GM18867 (cell line): ENCODE results near the gene CDC6.
A peak's percentile ranks its signal among the peaks of the same experiment; 100 is the strongest.

Source experiments
- ATAC-seq: cut with Tn5 transposase; IDR thresholded peaks from one replicate; pipeline ENCODE4 v1.9.1; 2021; ENCODE audit warnings: mild to moderate bottlenecking, moderate library complexity; ENCODE audit not compliant: unreplicated experiment

CDC6 gene

DNA sequence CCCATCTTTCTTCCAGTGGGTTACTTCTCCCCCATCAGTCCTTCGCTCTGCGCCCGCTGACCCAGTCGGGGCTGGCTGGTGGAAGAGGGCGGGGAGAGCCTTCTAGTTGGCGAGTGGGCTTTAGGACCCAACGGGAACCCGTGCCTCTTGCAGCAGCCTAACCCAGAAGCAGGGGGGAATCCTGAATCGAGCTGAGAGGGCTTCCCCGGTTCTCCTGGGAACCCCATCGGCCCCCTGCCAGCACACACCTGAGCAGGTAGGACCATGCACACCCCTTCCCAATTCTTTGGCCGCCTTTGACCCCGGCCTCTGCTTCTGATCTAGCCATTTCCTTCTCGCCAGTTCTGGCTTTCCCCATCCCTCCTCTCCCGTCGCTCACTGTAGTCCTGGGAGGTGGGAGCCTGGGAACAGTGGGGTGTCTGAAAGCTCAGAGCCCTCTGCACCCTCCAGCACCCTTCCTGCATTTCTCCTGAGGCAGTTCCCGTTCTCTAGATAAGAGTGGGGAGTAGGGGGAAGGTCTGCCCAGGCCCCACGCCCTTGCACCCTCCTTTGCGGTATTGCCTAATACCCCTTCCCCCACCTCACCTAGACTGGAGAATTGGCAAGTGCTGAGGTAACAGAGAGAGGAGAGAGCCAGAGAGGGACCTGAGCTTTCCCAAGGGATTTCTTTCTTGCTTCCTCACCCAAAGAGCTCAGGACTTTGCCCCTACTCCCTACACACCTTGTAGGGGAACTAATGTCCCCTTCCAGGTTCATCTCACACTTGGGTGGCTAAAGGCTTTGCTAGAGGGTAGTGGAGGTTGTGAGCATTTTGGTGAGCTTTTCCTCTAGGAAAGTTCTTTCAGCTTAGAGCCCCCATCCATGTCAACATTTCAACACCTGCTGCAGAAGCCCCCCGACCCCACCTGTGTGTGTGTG is 21.6 kb downstream of the CDC6 start, which contains the start of gene RARA:
Gene RARA (plus strand): TSS at position 150 of the 918 bp plus-strand sequence. CDS start 22,039 bp downstream, outside the sequence.
- ATAC-seq = no peak

DNA sequence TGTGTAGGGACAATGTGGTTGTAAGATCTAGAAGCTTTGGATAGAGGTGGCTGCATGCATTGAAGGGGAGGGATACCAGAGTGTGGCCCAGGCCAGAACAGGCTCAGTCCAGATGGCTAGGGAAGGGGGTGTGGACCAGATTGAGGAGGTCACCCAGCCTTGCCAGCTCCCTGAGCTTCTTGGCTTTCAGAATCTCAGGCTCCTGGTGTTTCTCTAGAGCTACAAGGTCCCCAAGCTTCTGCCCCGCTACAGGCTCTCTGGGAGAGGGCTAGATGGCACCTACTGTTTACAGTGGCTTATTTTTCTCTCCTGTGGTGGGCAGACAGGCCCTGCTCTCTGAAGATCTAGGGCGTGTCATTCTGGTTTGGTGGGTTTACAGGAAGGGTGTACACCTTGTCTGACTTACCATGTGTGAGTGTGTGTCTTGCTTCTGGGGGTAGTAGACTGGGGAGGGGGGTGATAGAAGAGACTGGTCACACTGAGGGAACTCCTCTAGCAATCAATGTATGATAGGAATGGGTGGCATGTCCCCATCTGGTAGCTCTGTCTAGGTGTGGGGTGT is 22.4 kb downstream of the CDC6 start:
- ATAC-seq = no peak

DNA sequence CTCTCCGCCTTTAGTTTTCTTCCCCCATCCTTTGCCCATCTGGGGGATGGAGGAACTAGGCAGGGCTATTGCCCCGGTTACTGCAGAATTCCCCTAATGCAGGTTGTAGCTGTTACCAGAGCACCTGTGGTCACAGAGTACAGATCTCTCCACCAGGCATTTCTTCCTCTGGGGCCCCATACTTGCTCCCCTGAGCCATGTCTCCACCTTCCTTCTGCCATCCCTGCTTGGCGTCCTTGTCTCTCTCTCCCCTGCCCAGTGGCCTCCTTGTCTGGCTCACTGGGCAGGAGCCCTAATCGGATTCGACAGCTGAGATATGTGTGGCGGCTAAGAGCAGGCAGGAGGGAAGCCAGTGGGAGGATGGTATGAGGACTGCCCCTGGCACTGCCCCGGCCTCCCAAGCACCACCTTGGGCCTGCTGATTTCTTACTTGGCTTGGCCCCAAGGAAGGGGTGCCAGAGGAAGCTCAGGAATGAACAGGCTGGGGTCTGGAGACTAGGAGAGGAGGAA is 23.3 kb downstream of the CDC6 start:
- no peak for ATAC-seq

DNA sequence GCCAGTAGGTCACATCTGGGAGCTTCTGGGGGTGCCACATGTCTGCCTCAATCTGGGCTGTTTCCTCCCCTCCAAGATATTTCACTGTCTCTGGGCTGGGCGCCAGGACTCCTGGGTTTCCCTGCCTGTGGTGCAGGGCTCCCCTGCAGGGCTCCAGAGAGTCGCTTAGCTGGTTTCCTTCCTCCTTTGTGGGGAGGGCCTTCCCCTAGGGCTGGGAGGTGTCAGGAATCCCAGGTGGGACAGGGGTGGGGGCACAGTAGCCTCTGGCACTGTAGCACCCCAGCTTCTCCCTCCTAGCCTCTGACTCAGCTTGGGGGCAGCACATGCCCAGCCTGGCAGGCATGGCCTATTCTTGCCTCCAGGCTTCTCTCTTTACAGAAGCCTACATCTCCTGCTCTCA is 23.9 kb downstream of the CDC6 start:
- ATAC-seq = no peak

DNA sequence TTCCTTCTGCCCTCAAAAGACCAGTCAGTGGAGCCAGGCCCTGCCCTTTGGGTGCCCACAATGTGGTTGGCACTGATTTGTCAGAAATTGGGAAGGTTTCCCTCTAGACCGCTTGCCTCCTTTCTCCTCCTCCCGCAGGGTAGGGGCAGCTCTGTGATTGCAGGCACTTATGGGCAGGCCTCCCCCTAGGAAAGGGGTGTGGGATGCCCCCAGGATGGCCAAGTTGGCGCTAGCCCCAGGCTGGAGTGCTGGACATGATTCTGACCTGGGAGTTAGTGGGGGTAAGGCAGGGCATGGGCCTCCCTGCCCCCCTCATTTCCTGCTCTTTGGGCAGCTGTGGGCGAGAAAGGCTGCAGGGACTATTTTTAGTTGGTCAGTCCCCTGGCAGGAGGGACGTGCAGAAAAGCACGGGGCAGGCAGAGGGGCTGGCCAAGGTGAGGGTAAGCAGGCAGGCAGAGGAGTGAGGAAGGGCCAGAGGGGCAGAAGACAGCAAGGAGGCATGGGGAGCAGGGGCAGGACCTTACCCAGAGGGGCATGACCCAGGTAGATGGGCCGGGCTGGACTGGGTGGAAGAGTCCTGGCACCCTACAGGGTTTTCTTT is 24.6 kb downstream of the CDC6 start:
- ATAC-seq = no peak

DNA sequence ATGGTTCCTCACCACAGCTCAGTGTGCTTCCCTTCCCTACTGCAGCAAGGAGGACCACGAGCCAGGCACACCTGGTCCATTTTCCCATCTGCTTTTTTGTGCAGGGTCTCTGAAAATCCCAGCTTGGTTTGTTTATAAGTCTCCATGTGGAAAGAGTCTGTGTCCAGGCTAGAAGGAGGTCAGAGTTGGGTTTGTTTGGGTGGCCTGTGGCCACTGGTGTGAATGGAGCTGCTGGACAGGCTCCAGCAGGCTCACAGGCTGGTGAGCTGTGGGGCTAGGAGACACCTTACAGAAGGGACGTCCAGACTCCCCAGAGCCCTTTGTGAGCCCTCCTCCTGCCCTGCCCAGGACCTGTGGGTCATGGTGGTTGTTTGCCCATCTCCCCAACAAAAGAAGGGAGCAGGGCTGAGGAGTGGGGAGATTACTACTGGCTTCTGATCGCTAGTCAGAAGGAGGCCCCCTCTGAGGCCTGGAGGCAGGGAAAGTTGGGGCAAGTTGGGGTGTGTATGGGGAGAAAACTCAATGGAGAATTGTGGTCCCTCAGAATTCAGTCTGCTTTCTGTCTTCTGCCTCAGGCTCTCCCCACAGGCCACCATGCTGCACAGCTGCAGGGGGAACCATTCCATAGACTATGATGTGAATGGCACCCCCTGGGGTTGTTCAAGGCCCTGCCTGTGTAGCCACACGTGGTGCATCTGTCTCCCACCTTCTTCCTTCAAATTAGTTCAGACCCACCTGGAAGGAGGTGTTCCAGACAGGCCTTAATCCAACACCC is 25.4 kb downstream of the CDC6 start:
- no peak for ATAC-seq

DNA sequence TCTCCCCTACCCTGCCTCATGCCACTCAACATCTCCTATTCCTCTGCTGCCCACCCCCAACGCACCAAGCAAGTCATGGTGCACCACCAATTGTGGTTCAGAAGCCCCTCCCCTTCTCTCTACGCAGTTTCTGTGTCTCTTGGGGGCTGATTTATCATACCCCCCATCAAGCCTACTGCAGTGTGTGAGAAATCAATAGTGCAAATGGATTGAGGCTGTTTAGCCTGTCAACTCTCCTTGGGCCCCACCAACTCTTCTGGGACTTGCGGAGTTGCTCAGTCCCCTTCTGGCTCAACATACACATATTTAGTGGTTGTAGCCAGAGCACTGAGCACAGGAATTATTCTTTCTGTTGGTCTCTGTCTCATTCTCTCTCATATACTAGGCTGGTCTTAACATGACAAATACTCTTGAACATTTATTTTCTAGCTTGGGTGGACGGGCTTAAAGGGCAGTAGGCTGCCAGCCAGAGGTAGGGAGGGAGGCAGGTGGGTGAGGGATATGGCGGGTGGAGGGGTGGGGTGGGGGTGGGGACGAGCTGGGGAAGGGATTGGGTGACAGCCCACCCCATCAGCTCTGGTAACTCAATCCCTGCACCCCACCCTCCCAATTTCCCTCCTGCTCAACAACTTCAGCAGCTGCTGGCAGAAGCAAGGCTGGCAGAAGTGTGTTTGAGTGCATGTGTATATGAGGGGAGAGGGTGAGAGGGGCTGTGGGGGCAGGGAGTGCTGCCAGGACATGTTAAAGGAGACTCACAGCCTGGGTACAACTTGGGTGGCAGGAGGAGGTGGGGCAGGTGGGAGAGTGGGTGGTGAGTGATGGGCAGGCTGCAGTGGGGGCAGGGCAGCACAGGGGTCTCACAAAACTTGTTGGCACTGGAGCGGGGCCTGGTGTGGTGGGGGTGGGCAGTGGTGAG is 26.2 kb downstream of the CDC6 start:
- ATAC-seq = no peak

DNA sequence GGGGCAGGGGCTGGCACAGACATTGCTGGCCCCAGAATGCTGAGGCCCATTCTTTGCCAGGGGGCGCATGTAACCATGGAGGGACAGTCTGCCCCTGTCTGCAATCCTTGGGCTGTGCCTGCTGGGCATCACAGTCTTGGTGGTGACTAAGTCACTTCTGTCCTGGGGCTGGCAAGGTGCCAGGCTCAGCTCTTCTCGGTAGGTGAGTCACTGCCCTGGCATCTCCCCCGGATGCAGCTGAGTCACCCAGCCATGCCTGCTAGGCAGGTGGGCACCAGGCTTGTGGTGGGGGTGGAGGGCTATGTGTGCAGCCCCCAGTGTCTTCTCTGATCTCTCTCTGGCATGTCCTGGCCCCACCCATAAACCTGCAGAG is 26.9 kb downstream of the CDC6 start:
- no peak for ATAC-seq

DNA sequence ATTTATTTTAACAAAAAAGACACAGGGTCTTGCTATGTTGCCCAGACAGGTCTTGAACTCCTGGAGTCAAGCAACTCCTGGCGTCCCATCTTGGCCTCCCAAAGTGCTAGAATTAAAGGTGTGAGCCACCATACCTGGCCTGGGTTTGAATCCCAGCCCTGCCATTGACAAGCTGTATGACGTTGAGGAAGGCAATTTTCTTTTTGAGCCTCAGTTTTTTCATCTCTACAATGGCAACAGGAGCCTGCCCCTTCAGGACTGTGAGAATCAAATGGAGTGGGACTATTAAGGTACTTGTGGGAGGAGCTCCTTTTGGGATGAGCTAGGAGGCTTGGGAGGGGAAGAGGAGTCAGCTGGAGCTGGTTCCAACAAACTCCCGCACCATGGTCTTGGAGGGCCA is 27.5 kb downstream of the CDC6 start:
- no peak for ATAC-seq

DNA sequence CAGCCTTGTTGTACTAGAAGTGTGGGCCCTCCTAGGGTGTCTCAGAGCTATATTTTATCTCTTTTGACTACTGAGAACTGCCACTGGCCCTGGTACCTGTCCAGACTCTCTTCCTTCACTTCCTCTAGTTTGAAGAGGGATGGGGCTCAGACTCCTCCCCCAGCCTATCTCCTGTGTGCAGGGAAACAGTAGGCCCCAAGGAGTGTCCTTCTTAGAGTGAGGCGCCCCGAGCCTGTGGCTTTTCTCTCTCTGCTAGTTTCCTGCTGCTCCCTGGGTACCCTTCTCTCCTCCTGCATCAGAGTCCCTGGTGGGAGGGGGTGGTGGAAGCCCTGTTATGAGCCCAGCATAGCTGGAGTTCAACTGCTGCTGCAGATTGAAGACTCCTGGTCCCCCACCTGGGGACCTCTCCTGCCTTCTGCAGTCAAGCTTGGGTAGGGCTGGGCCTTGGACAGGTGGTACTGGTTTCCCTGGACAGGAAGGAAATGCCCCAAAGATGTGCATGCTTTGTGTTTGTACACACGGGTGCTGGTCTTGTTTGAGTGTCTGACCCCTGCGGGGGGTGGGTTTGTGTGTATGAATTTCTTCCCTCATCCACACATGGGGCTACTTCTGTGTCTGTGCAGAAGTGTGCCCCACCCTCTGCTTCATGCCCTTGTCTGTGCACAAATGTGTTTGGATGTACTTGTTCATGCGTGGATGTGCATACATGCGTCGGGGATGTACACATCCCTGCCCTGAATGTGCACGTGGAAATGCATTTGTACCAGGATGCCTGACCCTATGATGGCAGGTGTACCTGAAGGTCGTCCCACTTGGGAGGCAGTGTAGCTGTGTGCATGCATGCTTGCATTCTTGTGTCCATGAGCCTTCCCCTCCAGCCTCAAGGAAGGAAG is 28.2 kb downstream of the CDC6 start:
- no peak for ATAC-seq

DNA sequence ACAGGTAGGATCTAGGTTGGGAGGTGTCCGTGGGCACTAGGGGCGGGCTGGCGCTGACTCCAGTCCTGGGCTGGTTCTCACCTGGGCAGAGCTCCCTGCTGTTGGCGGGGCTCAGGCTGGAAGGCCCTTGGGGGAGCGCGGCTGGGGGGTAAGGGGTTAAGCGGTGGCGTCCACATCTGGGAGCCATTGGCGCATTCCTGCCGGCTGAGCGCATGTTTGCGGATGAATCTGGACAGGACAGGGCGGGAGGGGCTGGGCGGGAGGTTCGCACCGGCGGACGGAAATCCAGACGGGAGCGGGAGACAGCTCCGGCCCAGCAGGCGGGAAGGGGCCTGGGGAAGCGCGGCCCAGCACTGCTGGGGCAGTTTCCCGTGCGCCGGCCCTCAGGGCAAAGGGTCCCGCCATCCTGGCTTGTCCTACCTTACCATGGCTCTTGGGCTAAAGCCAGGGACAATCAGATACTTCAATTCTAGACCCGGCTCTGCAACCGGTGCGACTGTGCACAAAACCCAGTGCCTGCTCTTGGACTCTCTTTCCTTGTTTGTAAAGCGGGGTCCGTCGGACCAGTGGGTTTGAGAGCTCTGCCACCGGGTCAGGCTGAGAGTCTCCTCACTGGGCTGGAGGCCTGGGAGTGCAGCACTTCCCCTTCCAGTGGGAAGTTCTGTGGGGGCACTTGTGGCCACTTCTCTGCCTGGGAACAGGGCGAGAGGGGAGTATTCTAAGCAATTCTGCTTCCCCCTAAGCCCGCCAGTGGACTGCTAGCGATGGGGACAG is 29.1 kb downstream of the CDC6 start:
- no peak for ATAC-seq

DNA sequence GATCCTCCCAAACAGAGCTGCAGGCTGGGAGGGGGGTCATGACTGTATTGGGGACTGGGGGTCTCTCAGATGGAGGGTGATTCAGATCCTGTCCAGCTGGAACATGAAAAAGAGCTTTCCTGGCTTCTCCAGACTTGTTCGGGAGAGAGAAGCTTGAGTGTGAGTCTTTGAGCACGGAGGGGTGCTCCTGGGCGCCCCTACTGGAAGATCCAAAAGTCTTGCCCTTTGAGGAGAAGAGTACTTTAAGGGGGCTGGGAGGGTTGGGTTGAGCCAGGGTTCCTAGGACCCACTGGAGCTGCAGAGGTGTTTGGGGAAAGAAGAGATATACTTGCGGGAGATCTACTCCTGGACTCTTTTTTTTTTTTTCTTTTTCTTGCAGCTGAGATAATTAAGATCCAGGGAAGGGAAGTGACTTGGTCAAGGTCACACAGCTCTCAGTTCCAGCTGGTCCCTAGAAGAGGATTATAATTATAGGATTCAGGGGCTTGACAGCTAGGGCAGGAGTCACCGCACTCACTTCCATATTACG is 29.7 kb downstream of the CDC6 start:
- ATAC-seq = no peak

DNA sequence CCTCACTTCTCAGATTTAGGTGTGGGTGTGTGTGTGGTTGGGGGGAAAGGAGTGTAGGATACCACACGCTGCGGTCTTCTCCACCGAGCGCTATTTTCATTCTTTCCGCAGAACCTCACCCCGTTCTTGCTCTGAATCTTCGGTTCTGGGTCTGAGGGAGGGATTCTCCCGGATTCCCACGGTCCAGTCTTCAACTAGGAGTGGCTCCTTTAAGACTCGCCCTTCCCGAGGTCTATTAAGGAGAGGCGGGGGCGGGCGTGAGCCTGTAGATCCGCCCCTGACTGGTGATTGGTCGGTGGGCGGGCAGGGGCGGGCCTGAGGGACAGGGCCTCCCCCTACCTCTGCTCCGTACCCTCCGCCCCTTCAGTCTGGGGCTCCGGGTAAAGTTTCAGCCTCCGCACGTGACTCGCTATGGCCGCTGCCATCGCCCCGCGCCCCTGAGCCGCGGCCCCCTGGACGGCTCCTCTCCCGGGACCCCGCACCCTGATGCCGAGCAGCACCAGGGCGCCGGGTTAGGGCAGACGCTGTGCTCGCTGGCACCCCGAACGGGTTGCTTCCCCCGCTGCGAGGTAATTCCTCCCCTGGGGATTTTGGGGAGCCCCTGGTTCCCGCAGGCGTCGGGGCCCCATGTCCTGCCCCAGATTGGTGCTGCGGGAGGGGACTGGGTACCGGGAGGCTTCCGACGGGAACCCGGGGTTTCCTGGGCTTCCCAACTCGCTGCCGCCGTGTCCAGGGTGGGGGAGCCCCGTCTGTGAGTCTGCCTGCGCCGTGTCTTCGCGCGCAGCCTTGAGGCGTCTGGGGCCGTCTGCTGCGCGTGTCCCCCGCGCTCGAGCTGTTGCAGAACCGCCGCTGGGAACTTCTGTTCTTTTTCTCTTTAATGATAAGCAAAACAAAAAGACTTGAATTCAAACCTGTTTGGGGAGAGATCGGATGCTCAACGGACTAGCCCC is 30.5 kb downstream of the CDC6 start:
- ATAC-seq = peak; percentile 59

DNA sequence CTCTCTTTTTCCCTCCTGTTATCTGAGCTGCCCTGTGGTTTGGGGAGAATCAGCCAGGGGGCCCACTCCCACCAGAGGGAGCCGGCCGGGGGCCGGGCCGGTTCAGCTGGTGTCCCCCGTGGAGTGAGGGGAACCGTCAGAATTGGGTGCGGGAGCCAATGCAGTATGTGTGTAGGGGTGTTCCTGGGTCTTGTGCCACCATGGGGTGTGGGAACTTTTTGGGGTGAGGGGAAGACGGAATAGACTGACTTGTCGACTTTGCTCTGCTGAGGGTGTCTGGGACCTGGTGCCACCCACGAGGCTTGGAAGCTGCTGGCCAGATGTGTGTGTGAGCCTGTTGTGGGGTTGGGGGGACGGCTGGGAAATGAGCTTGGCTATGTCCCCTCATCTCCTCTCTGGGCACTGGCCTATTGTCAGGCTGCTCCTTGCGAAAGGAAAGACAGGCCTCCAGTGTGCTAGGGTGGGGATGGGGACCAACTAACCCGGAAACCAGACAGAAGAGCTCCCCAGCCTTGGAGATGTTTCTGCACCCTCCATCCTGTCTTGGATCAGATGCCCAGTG is 31.2 kb downstream of the CDC6 start:
- ATAC-seq = no peak

DNA sequence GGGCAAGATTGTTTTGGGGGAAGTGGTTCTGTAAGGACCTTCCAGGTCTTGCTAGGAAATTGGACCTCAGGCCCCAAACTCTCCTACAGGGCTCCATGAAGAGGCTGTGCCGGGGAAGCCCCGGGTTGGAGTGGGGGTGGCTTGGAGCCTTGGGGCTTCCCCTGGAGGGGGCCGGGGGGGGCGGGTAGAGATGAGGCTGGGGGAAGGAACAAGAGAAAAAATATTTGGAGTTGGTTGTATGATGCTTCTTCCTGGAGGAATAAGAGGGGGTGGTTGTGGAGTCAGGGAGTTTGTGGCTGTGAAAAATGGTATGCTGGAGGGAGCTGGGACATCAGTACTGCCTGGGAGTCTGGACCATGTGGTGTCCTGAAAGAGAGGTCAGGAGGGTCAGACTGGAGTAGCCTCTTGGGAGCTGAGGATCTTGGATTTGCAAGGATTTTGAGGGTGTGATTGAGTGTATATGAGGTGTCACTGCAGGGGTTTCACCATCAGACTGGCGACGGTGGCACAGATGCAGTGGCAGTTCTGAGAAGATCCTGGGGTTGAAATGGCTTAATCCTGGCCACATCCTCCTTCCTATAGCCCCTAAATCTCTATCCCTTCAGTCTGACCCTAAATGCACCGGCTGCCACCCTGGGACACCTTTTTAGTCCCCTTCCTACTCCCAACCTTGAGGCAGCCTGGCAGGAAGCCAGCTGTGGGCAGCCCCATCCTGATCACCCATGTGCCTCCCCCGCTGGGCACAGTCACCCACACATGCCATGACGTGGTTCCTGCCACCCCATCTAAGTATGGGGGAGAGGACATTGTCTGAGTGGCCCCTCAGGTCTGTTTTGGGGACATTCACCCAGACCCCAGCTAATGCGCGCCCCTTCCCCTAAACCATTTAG is 32.2 kb downstream of the CDC6 start:
- ATAC-seq = no peak
